K562 (cell line): ENCODE results near the gene SMAGP. TPM values are rescaled to one million over a fixed set of nuclear protein-coding genes. Genes with fewer than 3 reads are reported as not detected.

Experiments
- ATAC-seq: fragments of 200-7000 bp; cut with Tn5 transposase; 3 replicates; pipeline ENCODE4 v1.9.1; 2020; ENCODE audit warnings: moderate library complexity
- Bru-seq: library from RNA; stranded (reverse); fragments of 400-500 nt; gene quantifications from one replicate; lab custom pipeline; 2021; lab: Mats Ljungman, UMichigan
- BruChase-seq, 2 experiments: library from RNA; stranded (reverse); fragments of 400-500 nt; gene quantifications; one replicate each; lab custom pipeline; 2021; lab: Mats Ljungman, UMichigan
- BruUV-seq: library from RNA; stranded (reverse); fragments of 400-500 nt; replicated peaks from 2 replicates; lab custom pipeline; 2021; lab: Mats Ljungman, UMichigan
- CTCF ChIA-PET: fragments of 300-600 bp; formaldehyde crosslinking; extraction: SDS; loops from one replicate; lab custom pipeline; 2021; ENCODE audit warnings: low intra/inter-chr PET ratio; lab: Yijun Ruan, JAX
- POLR2A ChIA-PET: fragments of 300-600, 350-650 bp; sonication (Branson Sonifier 250); formaldehyde crosslinking; extraction: SDS; loops from one replicate; lab custom pipeline; 2021; ENCODE audit warnings: antibody characterized with exemption, inconsistent platforms; lab: Yijun Ruan, JAX
- DNase-seq, 4 experiments: peaks; one replicate each; pipeline versions ENCODE4 v3.0.0 to v3.0.0-alpha.2; 2011 to 2018; ENCODE audit warnings: low spot score in 3 of 4, mixed read lengths in 3 of 4; ENCODE audit errors: extremely low read depth in 1 of 4
- FAIRE-seq: peaks from 2 replicates; lab custom pipeline; 2011; peaks lifted over from hg19 to GRCh38; lab: Jason Lieb, UNC
- H2AFZ ChIP-seq: 2 replicates; pipeline ENCODE4 v1.6.0; 2011; ENCODE audit warnings: low read depth, low read length, control low read depth, inconsistent platforms
- H3K27ac ChIP-seq: fragments of 200-600 bp; 3 replicates; pipeline ENCODE4 v1.8.0; 2011; ENCODE audit warnings: low read depth, mild to moderate bottlenecking, control low read depth, inconsistent platforms, low read length, moderate library complexity, mixed read lengths; ENCODE audit errors: extremely low read depth
- H3K27me3 ChIP-seq, 2 experiments: fragments of 300-600 bp in 1 of 2; 2 replicates in 1 of 2; 3 replicates in 1 of 2; pipeline versions ENCODE4 v1.6.0 to v1.8.0; 2011; ENCODE audit warnings: inconsistent platforms in 2 of 2, low read length in 2 of 2, mild to moderate bottlenecking in 1 of 2, mixed read lengths in 1 of 2, moderate library complexity in 1 of 2; ENCODE audit not compliant: control insufficient read depth in 2 of 2, insufficient read depth in 2 of 2
- H3K36me3 ChIP-seq: fragments of 300-600 bp; 3 replicates; pipeline ENCODE4 v1.8.0; 2011; ENCODE audit warnings: mild to moderate bottlenecking, low read length, inconsistent platforms; ENCODE audit not compliant: control insufficient read depth, insufficient read depth
- H3K4me1 ChIP-seq, 2 experiments: fragments of 200-600 bp in 1 of 2; replicated peaks in 1 of 2; 2 replicates in 1 of 2; 3 replicates in 1 of 2; pipeline versions ENCODE4 v1.5.1 to v1.8.0; 2011; ENCODE audit warnings: inconsistent platforms in 2 of 2, low read length in 2 of 2, mild to moderate bottlenecking in 1 of 2, mixed read lengths in 1 of 2, moderate library complexity in 1 of 2; ENCODE audit not compliant: control insufficient read depth in 2 of 2, insufficient read depth in 2 of 2
- H3K4me2 ChIP-seq: 2 replicates; pipeline ENCODE4 v1.6.1; 2011; ENCODE audit warnings: low read length, control low read depth, inconsistent platforms, mixed read lengths; ENCODE audit not compliant: insufficient read depth
- H3K4me3 ChIP-seq: fragments of 200-600 bp; sonication (generic), shearing (Covaris generic); 2 replicates; pipeline ENCODE4 v1.5.1; 2016; ENCODE audit warnings: control low read depth, inconsistent platforms
- H3K79me2 ChIP-seq: fragments of 200-600 bp; 3 replicates; pipeline ENCODE4 v1.8.0; 2011; ENCODE audit warnings: low read length, inconsistent platforms; ENCODE audit not compliant: control insufficient read depth, insufficient read depth
- H3K9ac ChIP-seq, 2 experiments: 2 replicates each; pipeline versions ENCODE4 v1.6.0 to v1.6.1; 2011; ENCODE audit warnings: low read depth in 2 of 2, low read length in 2 of 2, control low read depth in 1 of 2, inconsistent platforms in 1 of 2, mild to moderate bottlenecking in 1 of 2, mixed read lengths in 1 of 2; ENCODE audit not compliant: insufficient read depth in 1 of 2
- H3K9me1 ChIP-seq: one replicate; pipeline ENCODE4 v1.6.0; 2011; ENCODE audit warnings: inconsistent platforms, mild to moderate bottlenecking, low read length, moderate library complexity; ENCODE audit not compliant: control insufficient read depth, insufficient read depth
- H3K9me3 ChIP-seq: replicated peaks from 2 replicates; pipeline ENCODE4 v1.5.1; 2011; ENCODE audit warnings: low read depth, low read length, inconsistent platforms; ENCODE audit not compliant: control insufficient read depth, insufficient read depth
- H4K20me1 ChIP-seq: replicated peaks from 2 replicates; pipeline ENCODE4 v1.6.1; 2011; ENCODE audit warnings: low read length, inconsistent platforms, mixed read lengths; ENCODE audit not compliant: control insufficient read depth, insufficient read depth
- MEF2A ChIP-seq: IDR thresholded peaks from 2 replicates; pipeline ENCODE4 v1.6.1; 2011; ENCODE audit warnings: low read depth, mild to moderate bottlenecking, low read length, moderate library complexity; ENCODE audit not compliant: control insufficient read depth
- NEUROD1 ChIP-seq: fragments of 150-350 bp; IDR thresholded peaks from 2 replicates; pipeline ENCODE4 v1.6.1; 2014; ENCODE audit warnings: borderline replicate concordance, low read length, low read depth; ENCODE audit not compliant: partially characterized antibody
- NFATC3 ChIP-seq: fragments of 450-650 bp; IDR thresholded peaks from 2 replicates; pipeline ENCODE4 v1.6.1; 2017; ENCODE audit warnings: mild to moderate bottlenecking
- POLR2G ChIP-seq: fragments of 200-400 bp; formaldehyde crosslinking; IDR thresholded peaks from 2 replicates; pipeline ENCODE4 v1.6.1; 2017; ENCODE audit warnings: low read depth, mild to moderate bottlenecking, antibody characterized with exemption, low read length, moderate library complexity
- SREBF1 ChIP-seq: fragments of 150-350 bp; IDR thresholded peaks from 2 replicates; pipeline ENCODE4 v1.6.1; 2014; ENCODE audit warnings: antibody characterized with exemption, low read depth, low read length, borderline replicate concordance
- SREBF2 ChIP-seq: sonication (generic); formaldehyde crosslinking; IDR thresholded peaks from 2 replicates; pipeline ENCODE4 v1.4.0; 2020; ENCODE audit warnings: mild to moderate bottlenecking, missing genetic modification reagents
- XRCC4 ChIP-seq: IDR thresholded peaks from one replicate; pipeline ENCODE4 v1.6.1; 2011; ENCODE audit not compliant: insufficient read depth, insufficient read length; ENCODE audit errors: extremely low read depth
- ZC3H4 ChIP-seq: sonication (generic); formaldehyde crosslinking; IDR thresholded peaks from 2 replicates; pipeline ENCODE4 v1.9.0; 2021; ENCODE audit warnings: missing genetic modification reagents, borderline replicate concordance
- ZNF212 ChIP-seq: fragments of 450-650 bp; formaldehyde crosslinking; IDR thresholded peaks from 2 replicates; pipeline ENCODE4 v1.4.0; 2020; ENCODE audit warnings: mild to moderate bottlenecking
- ZNF766 ChIP-seq: fragments of 200-800 bp; sonication (Bioruptor generic); conservative IDR thresholded peaks from 2 replicates; pipeline ENCODE4 v1.6.1; 2016; ENCODE audit warnings: missing genetic modification characterization, missing compliant biosample characterization
- WGBS: fragments of 100-300 bp; shearing (Covaris generic); methylation state at CpG from one replicate; pipeline ENCODE4 v1.1.6; 2016; ENCODE audit warnings: low coverage, mixed read lengths; ENCODE audit not compliant: insufficient coverage; ENCODE audit errors: missing lambda C conversion rate; 5-methylcytosine and 5-hydroxymethylcytosine counted together
- in situ Hi-C: fragments of 300-500 bp; cut with MboI; formaldehyde crosslinking; loops from 4 replicates; pipeline ENCODE4 v1.15.0; 2018; ENCODE audit warnings: inconsistent platforms, mixed read lengths
- intact Hi-C: fragments of 100-400 bp; cut with micrococcal nuclease; formaldehyde crosslinking; loops from 2 replicates; pipeline ENCODE4 v1.14.2; 2022
- long read RNA-seq, 3 experiments: library from polyadenylated mRNA in 2 of 3; library from RNA in 1 of 3; unstranded in 2 of 3; stranded (forward) in 1 of 3; transcript quantifications; one replicate each; pipeline ENCODE4 v2.0.0, GENCODE V29; 2019 to 2022
- polyA minus RNA-seq, 3 experiments: library from RNA; depleted of rRNA, polyadenylated mRNA; stranded (reverse); fragments of >200 nt; gene quantifications; 2 replicates each; pipeline ENCODE4 v1.2.3, GENCODE V29; 2011
- polyA plus RNA-seq, 8 experiments: library from polyadenylated mRNA; depleted of rRNA in 4 of 8; stranded (reverse) in 5 of 8; unstranded in 3 of 8; fragments of >200 nt; fragmentation: Nextera tagmentation in 2 of 8; fragmentation: Illumina TruSeq in 1 of 8; extraction: Ambion mirVana in 2 of 8; extraction: Trizol in 1 of 8; gene quantifications; 2 replicates each; pipeline versions ENCODE4 v1.2.1 to v1.2.3, GENCODE V29; 2011 to 2014; ENCODE audit warnings: inconsistent platforms in 1 of 8, missing spikeins in 1 of 8
- total RNA-seq, 7 experiments: library from RNA; depleted of rRNA in 6 of 7; stranded (reverse); fragments of >200 nt in 6 of 7; fragmentation: Illumina TruSeq in 2 of 7; extraction: Trizol in 2 of 7; gene quantifications; 2 replicates each; pipeline versions ENCODE4 v1.2.1 to v1.2.3, GENCODE V29; 2011 to 2021; ENCODE audit warnings: low replicate concordance in 1 of 7
- TF ChIP-seq, protein P1 (sequence below): fragments of 450-650 bp; conservative IDR thresholded peaks from 2 replicates; pipeline ENCODE4 v1.6.1; 2016; ENCODE audit warnings: missing genetic modification characterization, low read depth, mild to moderate bottlenecking, control low read depth, missing compliant biosample characterization

The SMAGP gene
- 33.1 and 42.1 TPM in 2 replicates for total RNA-seq (2011; cell fraction: chromatin; rRNA removed; ENCODE audit: low replicate concordance)
- total RNA-seq (2011; cell fraction: nucleolus; rRNA removed): 28.7 and 34.4 TPM in 2 replicates
- 43.1 and 65.2 TPM in 2 replicates for total RNA-seq (2011; cell fraction: nucleoplasm; rRNA removed)
- total RNA-seq (2014; rRNA removed): 23.1 and 26.4 TPM in 2 replicates
- 26.5 and 31.6 TPM in 2 replicates for total RNA-seq (2014; rRNA removed; fragmentation: Illumina TruSeq; extraction: Trizol)
- 24.9 and 25.3 TPM in 2 replicates for total RNA-seq (2015; rRNA removed; fragmentation: Illumina TruSeq; extraction: Trizol)
- 29.7 and 35.9 TPM in 2 replicates for total RNA-seq (2021)
- 52.2 and 62.3 TPM in 2 replicates for polyA plus RNA-seq (2011; rRNA removed)
- polyA plus RNA-seq (2011; cell fraction: cytosol; rRNA removed): 47.6 and 61.5 TPM in 2 replicates
- polyA plus RNA-seq (2011; cell fraction: nucleus; rRNA removed): 38.6 and 59.2 TPM in 2 replicates
- polyA plus RNA-seq (2012): 40.6 and 110 TPM in 2 replicates
- polyA plus RNA-seq (2014; fragmentation: Illumina TruSeq; extraction: Trizol): 45.9 and 53.9 TPM in 2 replicates
- polyA plus RNA-seq (2014; fragmentation: Nextera tagmentation; extraction: Ambion mirVana): 10 to 100 TPM; 26.0 to 29.9 TPM
- polyA plus RNA-seq (2014; rRNA removed): 33.6 and 35.3 TPM in 2 replicates
- polyA minus RNA-seq (2011; rRNA and poly(A)+ RNA removed): 31.6 and 53.7 TPM in 2 replicates
- 14.2 and 22.0 TPM in 2 replicates for polyA minus RNA-seq (2011; cell fraction: cytosol; rRNA and poly(A)+ RNA removed)
- polyA minus RNA-seq (2011; cell fraction: nucleus; rRNA and poly(A)+ RNA removed): 10.8 and 13.6 TPM in 2 replicates
- Bru-seq, nascent RNA: percentile 68 among the genes with signal in this experiment
- percentile 66 among the genes with signal in this experiment for BruChase-seq, experiment 1, labeled RNA remaining after a 2-hour chase
- percentile 63 among the genes with signal in this experiment for BruChase-seq, experiment 2, labeled RNA remaining after a 6-hour chase
- long read RNA-seq, experiment 1, transcript SMAGP-203 (4 exons, 2,350 nt): major isoform, 50 of 105 reads
- long read RNA-seq, experiment 1, transcript SMAGP-207 (4 exons, 610 nt): minor isoform, 12 of 105 reads
- long read RNA-seq, experiment 1, transcript SMAGP-205 (3 exons, 1,518 nt): minor isoform, 24 of 105 reads
- long read RNA-seq, experiment 1, partial matches to known transcripts: 3 of 105 reads
- long read RNA-seq, experiment 1, other reads (novel, unspliced or antisense): 14 of 105 reads
- long read RNA-seq, experiment 2, transcript SMAGP-205 (3 exons, 1,518 nt): minor isoform, 6 of 42 reads
- long read RNA-seq, experiment 2, transcript SMAGP-203 (4 exons, 2,350 nt): major isoform, 23 of 42 reads
- long read RNA-seq, experiment 2, partial matches to known transcripts: 3 of 42 reads
- long read RNA-seq, experiment 2, other reads (novel, unspliced or antisense): 5 of 42 reads
- long read RNA-seq, experiment 3, transcript SMAGP-205 (3 exons, 1,518 nt): minor isoform, 7 of 28 reads
- long read RNA-seq, experiment 3, transcript SMAGP-203 (4 exons, 2,350 nt): major isoform, 12 of 28 reads
- long read RNA-seq, experiment 3, partial matches to known transcripts: 1 of 28 reads
- long read RNA-seq, experiment 3, other reads (novel, unspliced or antisense): 2 of 28 reads

GRCh38 chr12:51270067-51270950 lies at the start of gene SMAGP:
SMAGP (minus strand) TSS chr12:51270415; CDS start chr12:51269278, 1,137 bp downstream.
- Histone ChIP-seq H3K4me3 (peak within 1 kb of the TSS; percentile 80), H3K36me3 (peaks cover 7% of the 10 kb centered on the region; the same call in 1 of the 3 replicates), H3K9me1 (no peaks in the 10 kb centered on the region), H3K4me1 (peaks cover 17 to 18% of the 10 kb centered on the region in 2 experiments; a peak in 4 of 5 replicates), H4K20me1 (no peaks in the 10 kb centered on the region; the same call in 1 of the 2 replicates), H3K79me2 (peaks cover 23% of the 10 kb centered on the region), H3K9ac (peak within 1 kb of the TSS; percentile 68 to 93), H3K4me2 (peak within 1 kb of the TSS; percentile 94), H3K27me3 (no peaks in the 10 kb centered on the region), H2AFZ (peak within 1 kb of the TSS; percentile 97), H3K27ac (peak within 1 kb of the TSS; percentile 74), H3K9me3 (no peaks in the 10 kb centered on the region)
- ChIA-PET CTCF (interaction anchor here (0.6 to 2.7 kb wide), 4 partner anchors 50 to 245 kb away, joined by 3 to 34 read pairs (median 4); no protein-coding TSS in a partner anchor), POLR2A (interaction anchor here (0.6 to 1.1 kb wide), 5 partner anchors 18 to 276 kb away, joined by 3 to 5 read pairs (median 3); partner anchors contain the start of gene POU6F1)
- peak; percentile 77 for ATAC-seq
- 3% methylated on average over 55 of the region's 83 CpGs for WGBS
- peak; percentile 72 to 83 (median 78) for DNase-seq
- TSS peak; percentile 82 for BruUV-seq
- intact Hi-C loops (no loop called here), in situ Hi-C loops (no loop called here)
- FAIRE-seq: no peak
- TF ChIP-seq SREBF2 (CRISPR knock-in tag) (no peak), NEUROD1 (no peak), ZNF766 (0 out of 2 replicates have a peak, but pooled peaks have one; percentile 57), ZNF212 (CRISPR knock-in tag) (no peak), POLR2G (peak; percentile 87), ZC3H4 (no peak), SREBF1 (no peak), NFATC3 (no peak), MEF2A (no peak), XRCC4 (no peak)
- TF ChIP-seq, protein P1, sequence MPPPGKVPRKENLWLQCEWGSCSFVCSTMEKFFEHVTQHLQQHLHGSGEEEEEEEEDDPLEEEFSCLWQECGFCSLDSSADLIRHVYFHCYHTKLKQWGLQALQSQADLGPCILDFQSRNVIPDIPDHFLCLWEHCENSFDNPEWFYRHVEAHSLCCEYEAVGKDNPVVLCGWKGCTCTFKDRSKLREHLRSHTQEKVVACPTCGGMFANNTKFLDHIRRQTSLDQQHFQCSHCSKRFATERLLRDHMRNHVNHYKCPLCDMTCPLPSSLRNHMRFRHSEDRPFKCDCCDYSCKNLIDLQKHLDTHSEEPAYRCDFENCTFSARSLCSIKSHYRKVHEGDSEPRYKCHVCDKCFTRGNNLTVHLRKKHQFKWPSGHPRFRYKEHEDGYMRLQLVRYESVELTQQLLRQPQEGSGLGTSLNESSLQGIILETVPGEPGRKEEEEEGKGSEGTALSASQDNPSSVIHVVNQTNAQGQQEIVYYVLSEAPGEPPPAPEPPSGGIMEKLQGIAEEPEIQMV (tag): no peak
